K562 (cell line): ENCODE data around the gene FXYD3. TPM values are rescaled to one million over a fixed set of nuclear protein-coding genes. Genes with fewer than 3 reads are reported as not detected.

Source experiments
- CEBPZ ChIP-seq: fragments of 150-350 bp; IDR thresholded peaks from 2 replicates; pipeline ENCODE4 v1.6.1; 2014; ENCODE audit warnings: low read depth, mild to moderate bottlenecking, low read length, borderline replicate concordance
- DDX20 ChIP-seq: fragments of 450-650 bp; IDR thresholded peaks from 2 replicates; pipeline ENCODE4 v1.6.1; 2016; ENCODE audit warnings: missing genetic modification characterization, low read depth, mild to moderate bottlenecking, missing compliant biosample characterization, moderate library complexity
- FOXK2 ChIP-seq, 2 experiments: fragments of 450-650 bp; IDR thresholded peaks in 1 of 2; conservative IDR thresholded peaks in 1 of 2; 2 replicates each; pipeline ENCODE4 v1.6.1; 2016; ENCODE audit warnings: low read depth in 2 of 2, mild to moderate bottlenecking in 1 of 2
- HINFP ChIP-seq: fragments of 450-650 bp; conservative IDR thresholded peaks from 2 replicates; pipeline ENCODE4 v1.6.1; 2016; ENCODE audit warnings: missing genetic modification characterization, low read depth, mild to moderate bottlenecking, control low read depth, missing compliant biosample characterization
- MEF2D ChIP-seq: conservative IDR thresholded peaks from 2 replicates; pipeline ENCODE4 v1.6.1; 2016; ENCODE audit warnings: low read depth, missing genetic modification characterization, missing compliant biosample characterization
- NR2C1 ChIP-seq, 2 experiments: fragments of 450-650 bp; IDR thresholded peaks; 2 replicates each; pipeline ENCODE4 v1.6.1; 2017; ENCODE audit warnings: mild to moderate bottlenecking in 2 of 2, antibody characterized with exemption in 1 of 2, inconsistent platforms in 1 of 2, missing compliant biosample characterization in 1 of 2, missing genetic modification characterization in 1 of 2
- NR2C2 ChIP-seq, 2 experiments: fragments of 200-800 bp in 1 of 2; sonication (Bioruptor generic) in 1 of 2; sonication (generic) in 1 of 2; formaldehyde crosslinking in 1 of 2; IDR thresholded peaks; 2 replicates each; pipeline versions ENCODE4 v1.6.1 to v1.8.0; 2016 to 2022; ENCODE audit warnings: mild to moderate bottlenecking in 1 of 2, missing compliant biosample characterization in 1 of 2, missing genetic modification characterization in 1 of 2, missing genetic modification reagents in 1 of 2
- NR2F6 ChIP-seq: fragments of 450-650 bp; formaldehyde crosslinking; IDR thresholded peaks from 2 replicates; pipeline ENCODE4 v1.4.0; 2020; ENCODE audit warnings: mild to moderate bottlenecking
- NR4A1 ChIP-seq, 2 experiments: fragments of 250-450 bp in 1 of 2; fragments of 450-650 bp in 1 of 2; sonication (Bioruptor Pico) in 1 of 2; IDR thresholded peaks; 2 replicates each; pipeline versions ENCODE4 v1.4.0 to v1.6.1; 2016 to 2020; ENCODE audit warnings: mild to moderate bottlenecking in 2 of 2, missing compliant biosample characterization in 1 of 2, missing genetic modification characterization in 1 of 2, moderate library complexity in 1 of 2
- PTTG1 ChIP-seq: fragments of 450-650 bp; IDR thresholded peaks from 2 replicates; pipeline ENCODE4 v1.6.1; 2016; ENCODE audit warnings: low read depth, mild to moderate bottlenecking, missing genetic modification characterization, missing compliant biosample characterization
- SAFB2 ChIP-seq: fragments of 200-400 bp; formaldehyde crosslinking; IDR thresholded peaks from 2 replicates; pipeline ENCODE4 v1.6.1; 2018; ENCODE audit warnings: borderline replicate concordance, low read length, low read depth, moderate library complexity; ENCODE audit not compliant: severe bottlenecking
- SMARCB1 ChIP-seq: IDR thresholded peaks from 2 replicates; pipeline ENCODE4 v1.6.1; 2011; ENCODE audit warnings: improper control_type of control experiment, low read depth; ENCODE audit not compliant: insufficient read length
- SMC3 ChIP-seq: conservative IDR thresholded peaks from 2 replicates; pipeline ENCODE4 v1.6.1; 2011; ENCODE audit warnings: low read depth, low read length, improper control_type of control experiment; ENCODE audit not compliant: insufficient read depth
- TEAD4 ChIP-seq, 2 experiments: sonication (generic) in 1 of 2; formaldehyde crosslinking in 1 of 2; IDR thresholded peaks; 2 replicates each; pipeline versions ENCODE4 v1.6.1 to v1.8.0; 2012 to 2022; ENCODE audit warnings: borderline replicate concordance in 1 of 2, inconsistent platforms in 1 of 2, low read length in 1 of 2, mild to moderate bottlenecking in 1 of 2, missing genetic modification reagents in 1 of 2
- ZBTB11 ChIP-seq, 3 experiments: fragments of 200-800 bp in 1 of 3; fragments of 250-450 bp in 1 of 3; fragments of 450-650 bp in 1 of 3; sonication (Bioruptor Pico) in 1 of 3; sonication (Bioruptor generic) in 1 of 3; formaldehyde crosslinking in 1 of 3; IDR thresholded peaks; 2 replicates each; pipeline versions ENCODE4 v1.6.1 to v1.8.0; 2016 to 2022; ENCODE audit warnings: mild to moderate bottlenecking in 2 of 3, missing genetic modification characterization in 2 of 3, missing compliant biosample characterization in 1 of 3, moderate library complexity in 1 of 3
- polyA plus RNA-seq, 8 experiments: library from polyadenylated mRNA; depleted of rRNA in 4 of 8; stranded (reverse) in 5 of 8; unstranded in 3 of 8; fragments of >200 nt; fragmentation: Nextera tagmentation in 2 of 8; fragmentation: Illumina TruSeq in 1 of 8; extraction: Ambion mirVana in 2 of 8; extraction: Trizol in 1 of 8; gene quantifications; 2 replicates each; pipeline versions ENCODE4 v1.2.1 to v1.2.3, GENCODE V29; 2011 to 2014; ENCODE audit warnings: inconsistent platforms in 1 of 8, missing spikeins in 1 of 8
- total RNA-seq, 7 experiments: library from RNA; depleted of rRNA in 6 of 7; stranded (reverse); fragments of >200 nt in 6 of 7; fragmentation: Illumina TruSeq in 2 of 7; extraction: Trizol in 2 of 7; gene quantifications; 2 replicates each; pipeline versions ENCODE4 v1.2.1 to v1.2.3, GENCODE V29; 2011 to 2021; ENCODE audit warnings: low replicate concordance in 1 of 7

The FXYD3 gene
- total and polyA plus RNA-seq, 9 of the 15 experiments (the other 6 are each of a cell fraction or from before 2014, with no cell fraction given): 0.24 TPM; not detected in 8

- no peak for TF ChIP-seq NR2F6
- TF ChIP-seq MEF2D (tag): peak; percentile 30; the same call in 1 of the 2 replicates
- 0 out of 2 replicates have a peak, but pooled peaks have one; percentile 28 for TF ChIP-seq HINFP
- TF ChIP-seq NR2C2 (CRISPR knock-in tag; IDR thresholded peaks at IDR 0.05): no peak
- TF ChIP-seq NR2C2 (tag; IDR thresholded peaks at IDR 0.05): no peak
- no peak for TF ChIP-seq TEAD4 (IDR thresholded peaks at IDR 0.05; ENCODE audit: low read length)
- TF ChIP-seq TEAD4 (CRISPR knock-in tag; IDR thresholded peaks at IDR 0.05; ENCODE audit: borderline replicate concordance): no peak
- peak; percentile 67 for TF ChIP-seq PTTG1 (tag)
- TF ChIP-seq NR4A1 (CRISPR knock-in tag; IDR thresholded peaks at IDR 0.05): no peak
- 0 out of 2 replicates have a peak, but pooled peaks have one; percentile 48 for TF ChIP-seq NR4A1 (tag; IDR thresholded peaks at IDR 0.05)
- TF ChIP-seq NR2C1 (IDR thresholded peaks at IDR 0.05): no peak
- 0 out of 2 replicates have a peak, but pooled peaks have one; percentile 15 for TF ChIP-seq NR2C1 (tag; IDR thresholded peaks at IDR 0.05)
- no peak for TF ChIP-seq SMARCB1
- no peak for TF ChIP-seq CEBPZ
- peak; percentile 65; the same call in 1 of the 2 replicates for TF ChIP-seq DDX20 (tag)
- no peak for TF ChIP-seq SAFB2
- TF ChIP-seq ZBTB11 (CRISPR knock-in tag; IDR thresholded peaks at IDR 0.05): no peak
- TF ChIP-seq SMC3: no peak
- TF ChIP-seq FOXK2 (conservative IDR thresholded peaks at IDR 0.05 in 1 of 2, IDR thresholded peaks at IDR 0.05 in 1 of 2; ENCODE audit: low read depth in 2 of 2): no peak
Measured at GRCh38 chr19:35068941-35069634, 46.5 kb upstream of the FXYD3 start (continued).
